A549 (cell line): ENCODE data around the gene NFAM1. TPM values are rescaled to one million over a fixed set of nuclear protein-coding genes. Genes with fewer than 3 reads are reported as not detected.

Experiments used
- ATAC-seq, 2 experiments: fragments of 200-7000 bp in 1 of 2; fragments of >200 bp in 1 of 2; cut with Nextera tagmentation in 1 of 2; cut with Tn5 transposase in 1 of 2; 3 replicates each; pipeline versions ENCODE4 v1.8.0 to v1.9.1; 2018 to 2020; ENCODE audit warnings: mild to moderate bottlenecking in 1 of 2, moderate library complexity in 1 of 2
- CTCF ChIA-PET: fragments of 300-600 bp; sonication (Branson Sonifier 250); formaldehyde crosslinking; extraction: SDS; loops from one replicate; lab custom pipeline; 2021; ENCODE audit warnings: antibody characterized with exemption, inconsistent platforms; lab: Yijun Ruan, JAX
- POLR2A ChIA-PET: fragments of 350-600 bp; formaldehyde crosslinking; extraction: SDS; loops from one replicate; lab custom pipeline; 2021; ENCODE audit warnings: antibody characterized with exemption, inconsistent platforms; lab: Yijun Ruan, JAX
- DNase-seq, 2 experiments: peaks; one replicate each; pipeline versions ENCODE4 v3.0.0 to v3.0.0-alpha.2; 2011 to 2016; ENCODE audit warnings: low read depth in 1 of 2, low spot score in 1 of 2
- FAIRE-seq: peaks from 2 replicates; lab custom pipeline; 2011; peaks lifted over from hg19 to GRCh38; lab: Jason Lieb, UNC
- H3K27ac ChIP-seq, 2 experiments: fragments of >200 bp; sonication (Bioruptor Twin); formaldehyde crosslinking; 3 replicates each; pipeline ENCODE4 v1.5.1; 2016 to 2017
- H3K4me1 ChIP-seq: fragments of >200 bp; sonication (Bioruptor Twin); formaldehyde crosslinking; 3 replicates; pipeline ENCODE4 v1.6.1; 2016
- H3K4me2 ChIP-seq: fragments of >200 bp; sonication (Bioruptor Twin); formaldehyde crosslinking; 3 replicates; pipeline ENCODE4 v1.6.1; 2016
- H3K4me3 ChIP-seq: fragments of >200 bp; sonication (Bioruptor Twin); formaldehyde crosslinking; 3 replicates; pipeline ENCODE4 v1.5.1; 2016
- H3K9me3 ChIP-seq: fragments of >200 bp; sonication (Bioruptor Twin); formaldehyde crosslinking; 3 replicates; pipeline ENCODE4 v1.6.1; 2016
- EHF ChIP-seq: fragments of 250-450 bp; sonication (Bioruptor Pico); IDR thresholded peaks from 2 replicates; pipeline ENCODE4 v1.5.0; 2020; ENCODE audit warnings: mild to moderate bottlenecking
- ELK1 ChIP-seq: fragments of 150-350 bp; IDR thresholded peaks from 2 replicates; pipeline ENCODE4 v1.6.1; 2014; ENCODE audit warnings: low read depth, mild to moderate bottlenecking, low read length
- EP300 ChIP-seq, 2 experiments: fragments of >200 bp; sonication (Bioruptor Twin); formaldehyde crosslinking; IDR thresholded peaks; 2 replicates in 1 of 2; 3 replicates in 1 of 2; pipeline ENCODE4 v1.6.1; 2016 to 2017
- FOSB ChIP-seq: fragments of 250-450 bp; sonication (Bioruptor Pico); IDR thresholded peaks from 2 replicates; pipeline ENCODE4 v1.5.0; 2020; ENCODE audit warnings: mild to moderate bottlenecking, moderate library complexity
- HDAC2 ChIP-seq: fragments of 200-600 bp; sonication (generic); IDR thresholded peaks from 2 replicates; pipeline ENCODE4 v1.6.1; 2016
- HES2 ChIP-seq: fragments of >200 bp; sonication (Bioruptor Twin); formaldehyde crosslinking; IDR thresholded peaks from 2 replicates; pipeline ENCODE4 v1.6.1; 2016
- HOXB5 ChIP-seq: fragments of 250-450 bp; sonication (Bioruptor Pico); IDR thresholded peaks from 2 replicates; pipeline ENCODE4 v1.5.0; 2020; ENCODE audit warnings: mild to moderate bottlenecking, moderate library complexity
- JUN ChIP-seq, 2 experiments: fragments of >200 bp; sonication (Bioruptor Twin); formaldehyde crosslinking; IDR thresholded peaks; 2 replicates in 1 of 2; 3 replicates in 1 of 2; pipeline ENCODE4 v1.6.1; 2016 to 2017
- KDM5A ChIP-seq: fragments of 200-600 bp; sonication (generic); IDR thresholded peaks from 2 replicates; pipeline ENCODE4 v1.6.1; 2016; ENCODE audit warnings: antibody characterized with exemption, mild to moderate bottlenecking
- MAX ChIP-seq: IDR thresholded peaks from 2 replicates; pipeline ENCODE4 v1.6.1; 2012
- MYC ChIP-seq: IDR thresholded peaks from 2 replicates; pipeline ENCODE4 v1.6.1; 2012; ENCODE audit warnings: mild to moderate bottlenecking, inconsistent platforms, low read length, improper control_type of control experiment, borderline replicate concordance
- PHF8 ChIP-seq: fragments of 200-600 bp; sonication (generic); IDR thresholded peaks from 2 replicates; pipeline ENCODE4 v1.6.1; 2016; ENCODE audit warnings: low read depth, mild to moderate bottlenecking, antibody characterized with exemption, moderate library complexity, borderline replicate concordance
- POLR2A ChIP-seq: IDR thresholded peaks from 2 replicates; pipeline ENCODE4 v1.6.1; 2012; ENCODE audit warnings: mild to moderate bottlenecking, low read length
- REST ChIP-seq: fragments of 200-600 bp; sonication (generic); IDR thresholded peaks from 2 replicates; pipeline ENCODE4 v1.6.1; 2016; ENCODE audit warnings: antibody characterized with exemption, mild to moderate bottlenecking, moderate library complexity
- RFX5 ChIP-seq: fragments of 450-650 bp; IDR thresholded peaks from 2 replicates; pipeline ENCODE4 v1.7.1; 2014; ENCODE audit warnings: antibody characterized with exemption, mild to moderate bottlenecking, moderate library complexity
- SMC3 ChIP-seq: fragments of >200 bp; sonication (Bioruptor Twin); formaldehyde crosslinking; IDR thresholded peaks from 3 replicates; pipeline ENCODE4 v1.6.1; 2018; ENCODE audit warnings: inconsistent platforms
- TP53 ChIP-seq: fragments of 250-450 bp; sonication (Bioruptor Pico); IDR thresholded peaks from 2 replicates; pipeline ENCODE4 v1.5.0; 2021; ENCODE audit warnings: mild to moderate bottlenecking, moderate library complexity
- ZC3H11A ChIP-seq: fragments of 450-650 bp; IDR thresholded peaks from 2 replicates; pipeline ENCODE4 v1.6.1; 2014; ENCODE audit warnings: antibody characterized with exemption, mild to moderate bottlenecking
- ZNF302 ChIP-seq: fragments of 250-450 bp; sonication (Bioruptor Pico); IDR thresholded peaks from 2 replicates; pipeline ENCODE4 v1.9.0; 2021; ENCODE audit warnings: inconsistent platforms, mild to moderate bottlenecking, moderate library complexity
- WGBS: methylation state at CpG from one replicate; pipeline ENCODE4 v1.1.6; 2017; ENCODE audit errors: missing lambda C conversion rate; 5-methylcytosine and 5-hydroxymethylcytosine counted together
- polyA plus RNA-seq, 4 experiments: library from polyadenylated mRNA; depleted of rRNA in 3 of 4; stranded (reverse); fragments of >200 nt; fragmentation: RNase III in 1 of 4; extraction: RNeasy Plus Mini Kit Qiagen cat#74134 plus additional on column Dnase treatment in 1 of 4; gene quantifications; 2 replicates in 3 of 4; 3 replicates in 1 of 4; pipeline ENCODE4 v1.2.3, GENCODE V29; 2011 to 2017

The NFAM1 gene
- polyA plus RNA-seq, 2 of the 4 experiments (the other 2 are of a cell fraction), result not detected

- ChIA-PET POLR2A (no interaction called here), CTCF (interaction anchor here (1.3 kb wide), 1 partner anchor 9 kb away, joined by 3 read pairs; no protein-coding TSS in a partner anchor)
- Histone ChIP-seq H3K4me3 (no peak overlapping the region), H3K9me3 (no peaks in the 10 kb centered on the region), H3K4me1 (no peaks in the 10 kb centered on the region), H3K4me2 (no peak overlapping the region), H3K27ac (no peak overlapping the region)
- WGBS, result 77% methylated on average over 9 of the region's 10 CpGs
- DNase-seq (no peak), ATAC-seq (no peak), FAIRE-seq (no peak)
- no peak for TF ChIP-seq ELK1
- TF ChIP-seq POLR2A, result no peak
- TF ChIP-seq, all 56 proteins: peak for 0
Observed at GRCh38 chr22:42353883-42354727, 78.1 kb downstream of the NFAM1 start.

- ATAC-seq, result no peak
- CTCF ChIA-PET, result interaction anchor here (1.2 kb wide), 1 partner anchor 9 kb away, joined by 4 read pairs; no protein-coding TSS in a partner anchor
- FAIRE-seq, result no peak
- Histone ChIP-seq H3K27ac (no peak overlapping the region), H3K9me3 (no peaks in the 10 kb centered on the region), H3K4me3 (no peak overlapping the region), H3K4me1 (no peaks in the 10 kb centered on the region), H3K4me2 (no peak overlapping the region)
- no peak for DNase-seq
- 92% methylated on average over 4 of the region's 4 CpGs for WGBS
- TF ChIP-seq ZC3H11A (no peak), FOSB (CRISPR knock-in tag) (no peak), TP53 (CRISPR knock-in tag) (no peak), HDAC2 (no peak), PHF8 (no peak), MAX (no peak), HES2 (no peak), EP300 (IDR thresholded peaks at IDR 0.05) (no peak)
- POLR2A ChIA-PET, result no interaction called here
Observed at GRCh38 chr22:42350373-42350772, 81.8 kb downstream of the NFAM1 start.

- Histone ChIP-seq H3K4me2 (no peak overlapping the region), H3K9me3 (no peaks in the 10 kb centered on the region), H3K27ac (no peak overlapping the region), H3K4me3 (no peak overlapping the region), H3K4me1 (peaks cover 7% of the 10 kb centered on the region; the same call in 2 of the 3 replicates)
- ChIA-PET CTCF (no interaction called here), POLR2A (interaction anchor here (1.6 kb wide), 1 partner anchor 22 kb away, joined by 4 read pairs; no protein-coding TSS in a partner anchor)
- DNase-seq (no peak), FAIRE-seq (no peak), ATAC-seq (no peak)
- 80% methylated on average over 9 of the region's 27 CpGs for WGBS
- TF ChIP-seq ZNF302 (CRISPR knock-in tag), result no peak
- no peak for TF ChIP-seq EHF (CRISPR knock-in tag)
- TF ChIP-seq KDM5A, result no peak
- no peak for TF ChIP-seq SMC3
- TF ChIP-seq JUN (IDR thresholded peaks at IDR 0.05), result no peak
- TF ChIP-seq MAX, result no peak
- no peak for TF ChIP-seq REST
- no peak for TF ChIP-seq RFX5
- TF ChIP-seq HOXB5 (CRISPR knock-in tag), result no peak
- no peak for TF ChIP-seq MYC
- no peak for TF ChIP-seq ZC3H11A
Observed at GRCh38 chr22:42347281-42347824, 84.8 kb downstream of the NFAM1 start.
